Epithelial cell of prostate (primary cell): ENCODE data around the gene LRRC28.

Experiments used
- DNase-seq: peaks from one replicate; pipeline ENCODE4 v3.0.0-alpha.2; 2011; ENCODE audit warnings: low read depth, low spot score
- H3K27ac ChIP-seq: fragments of 450-650 bp; 2 replicates; pipeline ENCODE4 v1.5.1; 2017; ENCODE audit warnings: mild to moderate bottlenecking

Gene LRRC28

GRCh38 chr15:99430881-99431401, 179.7 kb downstream of the LRRC28 start:
- no peak for DNase-seq

GRCh38 chr15:99431661-99432091, 180.4 kb downstream of the LRRC28 start:
- DNase-seq: no peak
- H3K27ac ChIP-seq: no peak overlapping the region

More at GRCh38 chr15:99430881-99431401, 179.7 kb downstream of the LRRC28 start:
- H3K27ac ChIP-seq: no peak overlapping the region

GRCh38 chr15:99432271-99433025, 181.2 kb downstream of the LRRC28 start:
- DNase-seq: no peak
- H3K27ac ChIP-seq: no peak overlapping the region

- DNase-seq: no peak
- H3K27ac ChIP-seq: no peak overlapping the region
These were observed 181.9 kb downstream of the LRRC28 start for GRCh38 chr15:99433026-99433756.

DNA sequence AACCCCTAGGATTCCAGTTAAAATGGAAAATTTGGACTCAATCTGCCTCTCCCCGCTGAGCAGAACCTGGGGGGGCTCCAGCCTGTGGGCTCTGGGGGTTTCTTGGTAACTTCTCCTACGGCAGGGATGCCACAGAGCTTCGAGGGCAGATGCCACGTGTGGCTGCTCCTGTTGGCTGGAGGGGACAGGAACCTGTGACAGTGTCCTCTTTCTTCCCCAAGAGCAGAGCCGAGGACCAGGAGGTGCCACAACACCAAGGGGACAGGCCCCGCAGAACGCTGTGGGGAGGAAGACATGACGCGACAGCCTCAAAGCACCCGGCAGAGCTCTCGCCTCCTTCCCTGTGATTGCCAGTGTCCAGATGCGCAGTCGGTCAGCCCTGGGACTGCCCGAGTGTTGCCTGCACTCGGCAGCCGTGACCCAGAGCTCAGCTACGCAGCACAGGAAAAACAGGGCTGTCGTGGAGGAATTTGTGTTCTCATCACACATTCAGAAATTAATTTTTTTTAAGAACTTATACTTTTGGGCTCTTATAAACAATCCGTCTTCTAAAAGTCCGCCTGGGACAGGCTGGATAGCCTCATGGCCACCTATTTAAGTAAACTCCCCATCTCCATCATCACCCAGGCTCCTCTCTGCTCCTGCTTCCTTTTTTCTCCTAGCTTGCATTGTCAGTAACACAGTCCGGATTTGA, 182.6 kb downstream of the LRRC28 start:
- no peak overlapping the region for H3K27ac ChIP-seq

GRCh38 chr15:99434506-99435112, 183.3 kb downstream of the LRRC28 start:
- DNase-seq: no peak
- H3K27ac ChIP-seq: peak overlapping the region; percentile 76

More for the DNA sequence above, 182.6 kb downstream of the LRRC28 start:
- no peak for DNase-seq

GRCh38 chr15:99435113-99435695, 183.9 kb downstream of the LRRC28 start:
- H3K27ac ChIP-seq: peak overlapping the region; percentile 76
- DNase-seq: peak; percentile 24

DNA sequence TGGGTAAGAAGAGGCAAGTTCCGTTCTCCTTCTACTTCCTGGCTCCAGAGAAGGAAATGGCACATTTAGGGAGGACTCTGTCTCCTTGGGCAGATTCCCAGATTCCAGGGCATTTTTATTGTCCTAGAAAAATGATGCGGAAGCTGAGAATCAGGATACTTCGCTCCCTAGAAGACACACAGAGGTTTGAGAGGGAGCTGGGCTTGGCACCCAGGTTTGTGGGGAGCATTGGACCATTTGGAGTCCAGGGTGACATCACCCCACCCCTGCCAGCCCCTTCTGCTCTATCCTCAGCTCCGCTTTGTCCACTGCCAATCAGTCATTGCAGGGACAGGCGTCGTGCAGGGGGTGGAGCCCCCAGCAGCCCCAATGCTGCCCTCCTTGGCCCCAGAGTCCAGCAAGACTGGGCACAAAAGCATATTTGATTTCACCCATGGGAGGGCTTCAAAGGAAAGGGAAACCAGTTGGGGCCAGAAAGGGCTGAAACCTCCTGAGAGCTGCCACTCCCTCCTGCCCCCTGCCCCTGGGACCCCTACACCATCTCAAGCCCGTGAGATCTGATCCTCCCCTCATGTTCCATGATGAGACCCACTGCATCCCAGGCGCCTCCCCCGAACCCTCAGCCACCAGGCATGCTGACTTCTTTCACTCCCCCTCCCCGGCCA, 184.7 kb downstream of the LRRC28 start:
- DNase-seq: no peak
- H3K27ac ChIP-seq: peak overlapping the region; percentile 76

GRCh38 chr15:99436542-99437314, 185.4 kb downstream of the LRRC28 start:
- no peak for DNase-seq
- no peak overlapping the region for H3K27ac ChIP-seq

- DNase-seq: no peak
- H3K27ac ChIP-seq: no peak overlapping the region
These were observed 186.3 kb downstream of the LRRC28 start for GRCh38 chr15:99437315-99438223.

DNA sequence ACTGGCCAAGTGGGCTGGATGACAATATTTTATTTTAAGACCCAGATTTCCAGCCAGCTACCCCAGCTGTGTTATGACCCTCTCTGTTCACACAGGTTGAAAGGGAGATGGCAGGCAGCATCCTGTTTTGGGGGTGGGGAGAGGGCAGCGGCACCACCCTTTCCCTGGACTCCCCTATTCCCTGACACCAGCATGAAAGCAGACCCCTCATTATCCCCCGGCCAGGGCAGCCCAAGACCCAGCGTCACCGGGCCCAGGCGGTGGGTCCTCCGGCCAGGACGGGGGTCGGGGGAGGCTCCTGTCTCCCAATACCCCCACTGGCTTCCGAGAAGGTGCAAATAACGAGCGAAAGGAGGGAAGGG, 186.9 kb downstream of the LRRC28 start:
- H3K27ac ChIP-seq: no peak overlapping the region
- no peak for DNase-seq

- no peak overlapping the region for H3K27ac ChIP-seq
- DNase-seq: no peak
These were observed 187.6 kb downstream of the LRRC28 start for GRCh38 chr15:99438691-99439523.

- no peak overlapping the region for H3K27ac ChIP-seq
- no peak for DNase-seq
These were observed 188.2 kb downstream of the LRRC28 start for GRCh38 chr15:99439524-99439835.

DNA sequence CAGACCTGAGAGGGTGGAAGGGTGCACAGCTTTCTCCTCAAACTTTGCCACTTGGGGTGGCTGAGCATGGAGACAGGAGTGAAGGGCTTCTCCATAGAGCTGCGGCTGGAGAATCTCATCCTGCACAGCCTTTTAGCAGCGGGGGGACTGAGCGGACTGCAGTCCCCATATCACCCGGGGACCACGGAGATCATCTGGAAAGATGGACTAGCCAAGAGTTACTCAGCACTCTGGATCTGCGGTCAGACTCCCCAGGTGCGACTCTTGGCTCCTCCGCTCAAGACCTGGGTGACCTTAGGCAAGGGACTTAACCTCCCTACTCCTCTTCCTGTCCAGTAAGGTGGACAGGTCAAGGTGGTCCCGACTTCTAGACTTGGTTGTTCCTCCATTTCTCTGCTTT, 188.7 kb downstream of the LRRC28 start:
- no peak for DNase-seq
- H3K27ac ChIP-seq: no peak overlapping the region
